Parathyroid adenoma (tissue), 2 donors: ENCODE measurements around the gene RBFOX1.

Source experiments
- H2AFZ ChIP-seq: fragments of 300-600 bp; sonication (generic); one replicate; pipeline ENCODE4 v1.7.0; 2017; ENCODE audit warnings: antibody characterized with exemption, mild to moderate bottlenecking
- H3K27ac ChIP-seq: fragments of 300-600 bp; sonication (generic); one replicate; pipeline ENCODE4 v1.7.0; 2017
- H3K27me3 ChIP-seq: fragments of 300-600 bp; sonication (generic); one replicate; pipeline ENCODE4 v1.7.0; 2017; ENCODE audit warnings: low read length; ENCODE audit not compliant: control insufficient read depth, insufficient read depth
- H3K36me3 ChIP-seq: fragments of 300-600 bp; sonication (generic); one replicate; pipeline ENCODE4 v1.7.0; 2017; ENCODE audit warnings: low read length; ENCODE audit not compliant: control insufficient read depth, insufficient read depth
- H3K4me1 ChIP-seq: fragments of 300-600 bp; sonication (generic); one replicate; pipeline ENCODE4 v1.7.0; 2017; ENCODE audit warnings: control low read depth
- H3K4me2 ChIP-seq: fragments of 300-600 bp; sonication (generic); one replicate; pipeline ENCODE4 v1.7.0; 2017; ENCODE audit warnings: low read length
- H3K4me3 ChIP-seq: fragments of 300-600 bp; sonication (generic); one replicate; pipeline ENCODE4 v1.7.0; 2017; ENCODE audit warnings: low read depth, low read length
- H3K79me2 ChIP-seq: fragments of 300-600 bp; sonication (generic); one replicate; pipeline ENCODE4 v1.7.0; 2017; ENCODE audit warnings: control low read depth
- H3K9ac ChIP-seq: fragments of 300-600 bp; sonication (generic); one replicate; pipeline ENCODE4 v1.7.0; 2017; ENCODE audit warnings: mild to moderate bottlenecking
- H3K9me3 ChIP-seq: fragments of 300-600 bp; sonication (generic); one replicate; pipeline ENCODE4 v1.7.0; 2017; ENCODE audit warnings: low read length; ENCODE audit not compliant: control insufficient read depth
- CTCF ChIP-seq: fragments of 300-600 bp; sonication (generic); IDR thresholded peaks from one replicate; pipeline ENCODE4 v1.7.0; 2017; ENCODE audit warnings: antibody characterized with exemption, mild to moderate bottlenecking
- donor health status: primary hyperparathyroidism.

RBFOX1 gene

GRCh38 chr16:7644176-7644575 lies 311.5 kb downstream of the RBFOX1 start:
- no peaks in the 10 kb centered on the region for H3K27me3 ChIP-seq
- TF ChIP-seq CTCF = no peak
- no peak overlapping the region for H2AFZ ChIP-seq
- H3K27ac ChIP-seq = no peak overlapping the region
- H3K4me3 ChIP-seq = no peak overlapping the region
- H3K79me2 ChIP-seq = no peaks in the 10 kb centered on the region
- H3K9ac ChIP-seq = no peak overlapping the region
- H3K4me2 ChIP-seq = no peak overlapping the region
- H3K36me3 ChIP-seq = no peaks in the 10 kb centered on the region
- no peaks in the 10 kb centered on the region for H3K9me3 ChIP-seq
- H3K4me1 ChIP-seq = no peaks in the 10 kb centered on the region

- H3K9me3 ChIP-seq = no peaks in the 10 kb centered on the region
- no peaks in the 10 kb centered on the region for H3K27me3 ChIP-seq
- H3K36me3 ChIP-seq = no peaks in the 10 kb centered on the region
- H3K27ac ChIP-seq = no peak overlapping the region
- H2AFZ ChIP-seq = no peak overlapping the region
- no peaks in the 10 kb centered on the region for H3K4me1 ChIP-seq
- H3K4me3 ChIP-seq = no peak overlapping the region
- no peaks in the 10 kb centered on the region for H3K79me2 ChIP-seq
- TF ChIP-seq CTCF = no peak
- no peak overlapping the region for H3K9ac ChIP-seq
- H3K4me2 ChIP-seq = no peak overlapping the region
These were observed 312.2 kb downstream of the RBFOX1 start for GRCh38 chr16:7644811-7645210.

GRCh38 chr16:7646821-7647500 lies 314.3 kb downstream of the RBFOX1 start:
- Histone ChIP-seq H2AFZ (no peak overlapping the region), H3K4me3 (no peak overlapping the region), H3K27ac (no peak overlapping the region), H3K4me2 (no peak overlapping the region), H3K4me1 (no peaks in the 10 kb centered on the region), H3K79me2 (no peaks in the 10 kb centered on the region), H3K36me3 (no peaks in the 10 kb centered on the region), H3K27me3 (no peaks in the 10 kb centered on the region), H3K9ac (no peak overlapping the region), H3K9me3 (no peaks in the 10 kb centered on the region)
- TF ChIP-seq CTCF = no peak

- Histone ChIP-seq H3K27me3 (no peaks in the 10 kb centered on the region), H2AFZ (no peak overlapping the region), H3K9me3 (no peaks in the 10 kb centered on the region), H3K4me2 (no peak overlapping the region), H3K4me3 (no peak overlapping the region), H3K27ac (no peak overlapping the region), H3K79me2 (no peaks in the 10 kb centered on the region), H3K4me1 (no peaks in the 10 kb centered on the region), H3K9ac (no peak overlapping the region), H3K36me3 (no peaks in the 10 kb centered on the region)
- no peak for TF ChIP-seq CTCF
These were observed 317.8 kb downstream of the RBFOX1 start for GRCh38 chr16:7650431-7650830.
